DOHH2 (cell line): ENCODE measurements around the gene RPS6KL1.

Experiments used
- H3F3A ChIP-seq: fragments of 200-600 bp; sonication (generic), shearing (Covaris generic); 2 replicates; pipeline ENCODE4 v1.6.0; 2016; ENCODE audit warnings: antibody characterized with exemption, mild to moderate bottlenecking; ENCODE audit not compliant: control insufficient read depth, insufficient read depth
- H3K27ac ChIP-seq: fragments of 200-600 bp; sonication (generic); 2 replicates; pipeline ENCODE4 v1.5.1; 2014; ENCODE audit warnings: low read depth, mild to moderate bottlenecking, low read length, moderate library complexity
- H3K27me3 ChIP-seq: fragments of 200-600 bp; sonication (generic); 2 replicates; pipeline ENCODE4 v1.6.1; 2014; ENCODE audit warnings: mild to moderate bottlenecking, low read length, mixed read lengths; ENCODE audit not compliant: control insufficient read depth
- H3K36me3 ChIP-seq: fragments of 200-600 bp; sonication (generic); 2 replicates; pipeline ENCODE4 v1.6.1; 2014; ENCODE audit warnings: mild to moderate bottlenecking, low read length, moderate library complexity, mixed read lengths; ENCODE audit not compliant: control insufficient read depth
- H3K4me1 ChIP-seq: fragments of 200-600 bp; sonication (generic); 2 replicates; pipeline ENCODE4 v1.6.1; 2014; ENCODE audit warnings: mild to moderate bottlenecking, low read length, mixed read lengths; ENCODE audit not compliant: control insufficient read depth
- H3K4me2 ChIP-seq: fragments of 200-600 bp; sonication (generic); 2 replicates; pipeline ENCODE4 v1.6.0; 2014; ENCODE audit warnings: mild to moderate bottlenecking, low read length, moderate library complexity
- H3K4me3 ChIP-seq: fragments of 200-600 bp; sonication (generic); 2 replicates; pipeline ENCODE4 v1.5.1; 2014; ENCODE audit warnings: mild to moderate bottlenecking, low read length, mixed read lengths
- H3K79me2 ChIP-seq: fragments of 200-600 bp; sonication (generic); 2 replicates; pipeline ENCODE4 v1.6.1; 2014; ENCODE audit warnings: mild to moderate bottlenecking, low read length, mixed read lengths; ENCODE audit not compliant: control insufficient read depth
- H3K9me2 ChIP-seq: fragments of 200-600 bp; sonication (generic); replicated peaks from 2 replicates; pipeline ENCODE4 v1.6.1; 2014; ENCODE audit warnings: mild to moderate bottlenecking, low read length, mixed read lengths; ENCODE audit not compliant: control insufficient read depth
- H3K9me3 ChIP-seq: fragments of 200-600 bp; sonication (generic); 2 replicates; pipeline ENCODE4 v1.6.1; 2014; ENCODE audit warnings: antibody characterized with exemption, low read length, mixed read lengths; ENCODE audit not compliant: control insufficient read depth, insufficient read depth
- H4K20me1 ChIP-seq: fragments of 200-600 bp; sonication (generic); 2 replicates; pipeline ENCODE4 v1.6.0; 2014; ENCODE audit warnings: low read depth, mild to moderate bottlenecking, antibody characterized with exemption, low read length, moderate library complexity; ENCODE audit not compliant: control insufficient read depth, insufficient read depth
- EZH2phosphoT487 ChIP-seq: fragments of 200-600 bp; sonication (generic); IDR thresholded peaks from 2 replicates; pipeline ENCODE4 v1.6.1; 2017; ENCODE audit warnings: borderline replicate concordance, mild to moderate bottlenecking, antibody characterized with exemption, low read length, moderate library complexity, mixed read lengths
- TF ChIP-seq, protein P1 (sequence below): fragments of 200-600 bp; sonication (generic); IDR thresholded peaks from one replicate; pipeline ENCODE4 v1.5.1; 2014; ENCODE audit warnings: antibody characterized with exemption, mild to moderate bottlenecking, low read depth, low read length; ENCODE audit not compliant: poor library complexity, severe bottlenecking

RPS6KL1 gene

DNA sequence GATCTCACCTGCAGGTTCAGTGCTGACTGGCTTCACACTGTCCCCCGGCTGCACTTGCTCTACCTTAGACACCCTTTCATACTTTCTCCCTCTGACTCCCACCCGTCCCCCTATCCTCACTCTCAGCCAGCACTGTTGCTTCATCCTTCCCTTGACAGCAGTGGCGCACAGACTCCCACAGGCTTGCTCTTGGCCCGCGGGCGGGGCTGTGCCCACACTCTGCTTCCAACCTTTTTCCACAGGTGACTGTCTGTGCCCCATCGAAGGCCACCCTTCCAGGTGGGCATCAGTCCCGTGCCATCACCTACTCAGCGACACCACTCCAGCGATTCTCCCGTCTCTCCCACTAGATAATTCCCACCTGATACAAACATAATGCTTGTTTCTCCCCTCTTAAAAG is 1.0 kb upstream of the RPS6KL1 start:
- H3K27me3 ChIP-seq = peaks cover 7% of the 10 kb centered on the region
- H3K36me3 ChIP-seq = no peaks in the 10 kb centered on the region
- no peak overlapping the region for H3K27ac ChIP-seq
- peaks cover 14% of the 10 kb centered on the region for H3K4me1 ChIP-seq
- H3K79me2 ChIP-seq = no peaks in the 10 kb centered on the region
- no peak overlapping the region for H3K4me2 ChIP-seq
- H3K9me2 ChIP-seq = no peaks in the 10 kb centered on the region
- no peak for TF ChIP-seq EZH2phosphoT487
- TF ChIP-seq, protein P1, sequence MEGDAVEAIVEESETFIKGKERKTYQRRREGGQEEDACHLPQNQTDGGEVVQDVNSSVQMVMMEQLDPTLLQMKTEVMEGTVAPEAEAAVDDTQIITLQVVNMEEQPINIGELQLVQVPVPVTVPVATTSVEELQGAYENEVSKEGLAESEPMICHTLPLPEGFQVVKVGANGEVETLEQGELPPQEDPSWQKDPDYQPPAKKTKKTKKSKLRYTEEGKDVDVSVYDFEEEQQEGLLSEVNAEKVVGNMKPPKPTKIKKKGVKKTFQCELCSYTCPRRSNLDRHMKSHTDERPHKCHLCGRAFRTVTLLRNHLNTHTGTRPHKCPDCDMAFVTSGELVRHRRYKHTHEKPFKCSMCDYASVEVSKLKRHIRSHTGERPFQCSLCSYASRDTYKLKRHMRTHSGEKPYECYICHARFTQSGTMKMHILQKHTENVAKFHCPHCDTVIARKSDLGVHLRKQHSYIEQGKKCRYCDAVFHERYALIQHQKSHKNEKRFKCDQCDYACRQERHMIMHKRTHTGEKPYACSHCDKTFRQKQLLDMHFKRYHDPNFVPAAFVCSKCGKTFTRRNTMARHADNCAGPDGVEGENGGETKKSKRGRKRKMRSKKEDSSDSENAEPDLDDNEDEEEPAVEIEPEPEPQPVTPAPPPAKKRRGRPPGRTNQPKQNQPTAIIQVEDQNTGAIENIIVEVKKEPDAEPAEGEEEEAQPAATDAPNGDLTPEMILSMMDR = no peak
- no peak overlapping the region for H3K4me3 ChIP-seq
- H4K20me1 ChIP-seq = no peaks in the 10 kb centered on the region
- H3K9me3 ChIP-seq = no peaks in the 10 kb centered on the region
- 0 out of 2 replicates have a peak, but pooled peaks cover 2% of the 10 kb centered on the region for H3F3A ChIP-seq

DNA sequence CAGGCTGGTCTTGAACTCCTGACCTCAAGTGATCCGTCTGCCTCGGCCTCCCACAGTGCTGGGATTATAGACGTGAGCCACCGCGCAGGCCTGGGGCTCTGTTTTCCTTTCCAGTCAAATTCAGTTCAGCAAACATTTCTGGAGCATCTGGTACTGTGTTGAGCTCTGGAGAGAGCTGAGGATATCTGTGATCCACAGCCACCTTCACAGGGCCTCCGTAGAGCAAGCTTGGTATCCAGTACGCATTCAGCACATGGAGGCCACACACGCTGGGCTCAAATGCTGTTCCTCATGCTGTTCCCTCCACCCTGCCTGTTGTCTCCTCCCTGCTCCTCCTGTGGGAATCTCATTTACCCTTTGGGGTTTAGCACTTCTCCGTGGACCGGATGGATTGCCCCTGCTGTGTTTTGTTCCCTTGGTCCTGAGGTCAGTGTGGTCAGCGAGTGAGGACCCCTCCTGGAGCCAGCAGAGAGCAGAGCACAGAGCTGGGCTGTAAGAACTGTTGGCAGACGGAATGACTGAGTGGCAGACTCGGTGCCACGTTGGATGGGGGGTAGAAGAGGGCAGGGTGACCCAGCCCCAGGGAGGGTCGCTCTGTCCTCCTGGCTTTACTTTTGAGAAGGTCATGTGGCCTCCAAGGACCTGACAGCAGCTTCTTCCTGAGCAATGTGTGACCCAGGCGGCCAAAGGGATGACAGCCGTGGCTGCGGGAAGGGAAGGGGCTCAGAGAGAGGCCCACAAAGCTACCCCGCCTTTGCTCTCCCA is 891 bp downstream of the RPS6KL1 start:
- Histone ChIP-seq H3K79me2 (no peaks in the 10 kb centered on the region), H3K27ac (no peak overlapping the region), H3K36me3 (no peaks in the 10 kb centered on the region), H3F3A (no peaks in the 10 kb centered on the region), H4K20me1 (no peaks in the 10 kb centered on the region), H3K27me3 (0 out of 2 replicates have a peak, but pooled peaks cover 3% of the 10 kb centered on the region), H3K9me3 (no peaks in the 10 kb centered on the region), H3K4me2 (peak overlapping the region; percentile 93), H3K9me2 (no peaks in the 10 kb centered on the region), H3K4me1 (peaks cover 13% of the 10 kb centered on the region), H3K4me3 (peak overlapping the region; percentile 86)
- TF ChIP-seq EZH2phosphoT487 = no peak
- TF ChIP-seq, protein P1 = no peak

- H3F3A ChIP-seq = no peaks in the 10 kb centered on the region
These were observed 1.9 kb downstream of the RPS6KL1 start for GRCh38 chr14:74921053-74921620.

More at GRCh38 chr14:74921053-74921620, 1.9 kb downstream of the RPS6KL1 start:
- no peaks in the 10 kb centered on the region for H3K36me3 ChIP-seq
- peaks cover 13% of the 10 kb centered on the region for H3K4me1 ChIP-seq
- H3K4me3 ChIP-seq = no peak overlapping the region
- H3K27me3 ChIP-seq = no peaks in the 10 kb centered on the region
- no peaks in the 10 kb centered on the region for H3K79me2 ChIP-seq
- no peak overlapping the region for H3K27ac ChIP-seq
- no peak overlapping the region for H3K4me2 ChIP-seq
- TF ChIP-seq, protein P1 = no peak
- H3K9me3 ChIP-seq = no peaks in the 10 kb centered on the region
- no peaks in the 10 kb centered on the region for H3K9me2 ChIP-seq
- H4K20me1 ChIP-seq = no peaks in the 10 kb centered on the region
